Heart left ventricle (tissue), 13 donors: Measurements from ENCODE around the gene TEX13A.
A peak's percentile ranks its signal among the peaks of the same experiment; 100 is the strongest.

Experiments used
- CTCF ChIP-seq, 12 donors: fragments of 200-600 bp; sonication (generic) in 4 of 12; IDR thresholded peaks; one replicate each; pipeline versions ENCODE4 v1.5.0 to v1.8.0; 2018 to 2022; ENCODE audit warnings: antibody characterized with exemption in 12 of 12, mild to moderate bottlenecking in 5 of 12
- POLR2A ChIP-seq, 2 donors: fragments of 450-650 bp; IDR thresholded peaks; one replicate each; pipeline ENCODE4 v1.6.1; 2017; ENCODE audit warnings: antibody characterized with exemption in 2 of 2, mild to moderate bottlenecking in 2 of 2, moderate library complexity in 2 of 2
- donor health status: ischemic (EF 13 %, LVEDD 7.1; RV severe dilation, severe dysfunction).
- donor health status: DM: no; HTN: yes; CAD: no.
- donor health status: DM: no; HTN: no; CAD: no.
- donor health status: ischemic (EF 25% LVEDD 6.9; RV normal size, moderate dysfunction).
- donor health status: ischemic (EF 25% LVEDD 5.7; RV mildly dilated, moderate dysfunction).
- donor health status: ischemic (EF 35%, LVEDD 5.7; RV mildly dilated, moderate dysfunction).
- donor health status: nonischemic (EF 11% LVEDD 7.7; RV severe dilation, severe dysfunction).
- donor health status: DM: yes; HTN: yes; CAD: no.
- donor health status: PGD.
- donor health status: ischemic (EF 29% LVEDD 5.4; RV normal size, mild dysfunction).
- donor health status: nonischemic (EF 23%, LVEDD 6.1; RV moderate dilation, normal function).

- TF ChIP-seq CTCF (IDR thresholded peaks at IDR 0.05) = peak in 2 of 12 donors; percentile 6 to 11
- no peak for TF ChIP-seq POLR2A (IDR thresholded peaks at IDR 0.05)
These were observed 10.2 kb downstream of the TEX13A start for GRCh38 chrX:105210258-105210657.
